Hepatocyte (in vitro differentiated cells): Measurements from ENCODE around the gene ADAM15. TPM values are rescaled to one million over a fixed set of nuclear protein-coding genes. Genes with fewer than 3 reads are reported as not detected.
A peak's percentile ranks its signal among the peaks of the same experiment; 100 is the strongest.

Source experiments
- DNase-seq: peaks from one replicate; pipeline ENCODE4 v3.0.0-alpha.2; 2016; ENCODE audit warnings: low spot score
- H2AFZ ChIP-seq: fragments of 200-600 bp; sonication (generic); 2 replicates; pipeline ENCODE4 v1.6.0; 2016; ENCODE audit warnings: antibody characterized with exemption, mild to moderate bottlenecking
- H3K27ac ChIP-seq: fragments of 200-600 bp; sonication (generic); 2 replicates; pipeline ENCODE4 v1.5.1; 2016; ENCODE audit warnings: mild to moderate bottlenecking
- H3K27me3 ChIP-seq: fragments of 200-600 bp; sonication (generic); 2 replicates; pipeline ENCODE4 v1.6.1; 2016
- H3K36me3 ChIP-seq: fragments of 200-600 bp; sonication (generic); replicated peaks from 2 replicates; pipeline ENCODE4 v1.5.1; 2016; ENCODE audit warnings: low read depth; ENCODE audit not compliant: insufficient read depth
- H3K4me1 ChIP-seq: fragments of 200-600 bp; sonication (generic); 2 replicates; pipeline ENCODE4 v1.5.1; 2016; ENCODE audit warnings: mild to moderate bottlenecking, moderate library complexity; ENCODE audit not compliant: insufficient read depth
- H3K4me2 ChIP-seq: fragments of 200-600 bp; sonication (generic); 2 replicates; pipeline ENCODE4 v1.6.0; 2016
- H3K4me3 ChIP-seq: fragments of 200-600 bp; sonication (generic); 2 replicates; pipeline ENCODE4 v1.5.1; 2016; ENCODE audit warnings: mild to moderate bottlenecking
- H3K79me2 ChIP-seq: fragments of 200-600 bp; sonication (generic); 2 replicates; pipeline ENCODE4 v1.6.0; 2017; ENCODE audit warnings: mild to moderate bottlenecking
- H3K9me2 ChIP-seq: fragments of 200-600 bp; sonication (generic); replicated peaks from 2 replicates; pipeline ENCODE4 v1.6.0; 2017; ENCODE audit warnings: mild to moderate bottlenecking; ENCODE audit not compliant: insufficient read depth
- H3K9me3 ChIP-seq: fragments of 200-600 bp; sonication (generic); 2 replicates; pipeline ENCODE4 v1.5.1; 2016; ENCODE audit warnings: low read depth, mild to moderate bottlenecking
- H4K20me1 ChIP-seq: fragments of 200-600 bp; sonication (generic); 2 replicates; pipeline ENCODE4 v1.6.0; 2016; ENCODE audit warnings: mild to moderate bottlenecking; ENCODE audit not compliant: insufficient read depth, poor library complexity, severe bottlenecking
- EZH2 ChIP-seq: fragments of 200-600 bp; sonication (generic); IDR thresholded peaks from 2 replicates; pipeline ENCODE4 v1.6.1; 2016; ENCODE audit warnings: antibody characterized with exemption, mild to moderate bottlenecking, borderline replicate concordance
- EZH2phosphoT487 ChIP-seq: fragments of 200-600 bp; sonication (generic); IDR thresholded peaks from one replicate; pipeline ENCODE4 v1.6.1; 2018; ENCODE audit warnings: antibody characterized with exemption, mild to moderate bottlenecking, low read depth, moderate library complexity; ENCODE audit not compliant: unreplicated experiment, severe bottlenecking
- WGBS: methylation state at CpG from one replicate; pipeline ENCODE4 v1.1.6; 2016; ENCODE audit warnings: low lambda C conversion rate; ENCODE audit errors: missing lambda C conversion rate; 5-methylcytosine and 5-hydroxymethylcytosine counted together
- polyA plus RNA-seq: library from polyadenylated mRNA; unstranded; fragments of >200 nt; fragmentation: Nextera tagmentation; extraction: Ambion mirVana; gene quantifications from 2 replicates; pipeline ENCODE4 v1.2.1, GENCODE V29; 2016
- total RNA-seq: library from RNA; depleted of rRNA; stranded (reverse); fragments of >200 nt; gene quantifications from 2 replicates; pipeline ENCODE4 v1.2.3, GENCODE V29; 2014
- TF ChIP-seq, protein P1 (sequence below): fragments of 200-600 bp; sonication (generic); IDR thresholded peaks from 2 replicates; pipeline ENCODE4 v1.5.1; 2016; ENCODE audit warnings: antibody characterized with exemption, mild to moderate bottlenecking; ENCODE audit not compliant: poor library complexity

The ADAM15 gene
- total and polyA plus RNA-seq, 2 experiments from 2014 or later = 55.7 to 108 TPM

DNA sequence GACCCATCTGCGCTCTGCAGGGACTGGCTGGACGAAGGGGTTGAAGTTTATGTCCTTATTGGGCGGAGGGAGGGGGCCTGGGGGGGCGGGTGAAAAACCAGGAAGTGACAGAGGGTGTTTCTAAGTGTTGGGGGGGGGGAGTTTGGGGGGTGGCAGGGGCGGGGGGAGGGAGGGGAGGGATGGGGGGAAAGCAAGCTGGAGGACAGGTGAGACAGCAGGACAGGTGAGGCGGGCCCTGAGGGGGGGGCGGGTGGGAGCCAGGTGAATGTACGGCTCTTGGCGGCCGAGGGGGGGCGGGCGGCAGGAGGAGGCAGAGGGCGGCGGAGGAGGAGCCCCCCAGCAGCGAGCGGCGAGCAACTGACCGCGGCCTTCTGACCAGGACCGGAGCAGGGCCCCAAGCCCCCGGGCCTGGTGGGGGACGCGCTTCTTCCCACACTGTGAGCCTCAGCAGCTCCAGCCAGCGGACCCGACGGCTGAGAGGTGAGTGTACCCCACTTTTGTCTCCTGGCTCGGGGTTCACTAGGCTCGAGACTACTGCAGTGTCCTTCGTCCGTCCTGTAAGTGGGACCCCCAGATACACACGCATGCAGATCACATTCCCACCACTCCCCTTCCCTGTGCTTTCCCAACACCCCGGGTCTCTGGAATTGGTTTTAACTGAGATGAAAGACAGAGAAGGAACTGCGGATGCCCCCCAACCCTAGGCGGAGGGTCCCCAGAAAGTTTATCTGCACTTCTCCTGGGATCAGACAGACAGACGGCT is 48.5 kb upstream of the ADAM15 start, which contains the start of gene ZBTB7B:
TSS of gene ZBTB7B (plus strand) at position 339 of the 763 bp plus-strand sequence. CDS start 11,859 bp downstream, outside the sequence.
- peak within 1 kb of the TSS; percentile 95 for H3K4me2 ChIP-seq
- H2AFZ ChIP-seq = peak within 1 kb of the TSS; percentile 51
- H3K4me1 ChIP-seq = peaks cover 17% of the 10 kb centered on the region
- H3K9me2 ChIP-seq = no peaks in the 10 kb centered on the region
- no peaks in the 10 kb centered on the region for H3K27me3 ChIP-seq
- peaks cover 10% of the 10 kb centered on the region for H4K20me1 ChIP-seq
- H3K27ac ChIP-seq = peak within 1 kb of the TSS; percentile 98
- H3K36me3 ChIP-seq = no peaks in the 10 kb centered on the region
- TF ChIP-seq EZH2 = no peak
- WGBS = 2% methylated on average over 13 of the region's 35 CpGs
- DNase-seq = peak; percentile 77
- H3K79me2 ChIP-seq = peaks cover 53% of the 10 kb centered on the region
- peak within 1 kb of the TSS; percentile 94 for H3K4me3 ChIP-seq
- H3K9me3 ChIP-seq = no peaks in the 10 kb centered on the region

- Histone ChIP-seq H3K27me3 (no peaks in the 10 kb centered on the region), H3K9me2 (no peaks in the 10 kb centered on the region), H3K4me1 (peaks cover 22% of the 10 kb centered on the region), H3K4me3 (peak overlapping the region; percentile 94), H3K79me2 (peaks cover 59% of the 10 kb centered on the region), H3K36me3 (no peaks in the 10 kb centered on the region), H3K27ac (peak overlapping the region; percentile 92), H3K9me3 (no peaks in the 10 kb centered on the region), H4K20me1 (peaks cover 10% of the 10 kb centered on the region), H3K4me2 (peak overlapping the region; percentile 95), H2AFZ (peak overlapping the region; percentile 41)
- TF ChIP-seq, protein P1, sequence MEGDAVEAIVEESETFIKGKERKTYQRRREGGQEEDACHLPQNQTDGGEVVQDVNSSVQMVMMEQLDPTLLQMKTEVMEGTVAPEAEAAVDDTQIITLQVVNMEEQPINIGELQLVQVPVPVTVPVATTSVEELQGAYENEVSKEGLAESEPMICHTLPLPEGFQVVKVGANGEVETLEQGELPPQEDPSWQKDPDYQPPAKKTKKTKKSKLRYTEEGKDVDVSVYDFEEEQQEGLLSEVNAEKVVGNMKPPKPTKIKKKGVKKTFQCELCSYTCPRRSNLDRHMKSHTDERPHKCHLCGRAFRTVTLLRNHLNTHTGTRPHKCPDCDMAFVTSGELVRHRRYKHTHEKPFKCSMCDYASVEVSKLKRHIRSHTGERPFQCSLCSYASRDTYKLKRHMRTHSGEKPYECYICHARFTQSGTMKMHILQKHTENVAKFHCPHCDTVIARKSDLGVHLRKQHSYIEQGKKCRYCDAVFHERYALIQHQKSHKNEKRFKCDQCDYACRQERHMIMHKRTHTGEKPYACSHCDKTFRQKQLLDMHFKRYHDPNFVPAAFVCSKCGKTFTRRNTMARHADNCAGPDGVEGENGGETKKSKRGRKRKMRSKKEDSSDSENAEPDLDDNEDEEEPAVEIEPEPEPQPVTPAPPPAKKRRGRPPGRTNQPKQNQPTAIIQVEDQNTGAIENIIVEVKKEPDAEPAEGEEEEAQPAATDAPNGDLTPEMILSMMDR = no peak
- TF ChIP-seq EZH2 (no peak), EZH2phosphoT487 (no peak)
- WGBS = 2% methylated on average over 26 of the region's 37 CpGs
- peak; percentile 63 for DNase-seq
Measured at GRCh38 chr1:155003227-155003765, 47.8 kb upstream of the ADAM15 start.

DNA sequence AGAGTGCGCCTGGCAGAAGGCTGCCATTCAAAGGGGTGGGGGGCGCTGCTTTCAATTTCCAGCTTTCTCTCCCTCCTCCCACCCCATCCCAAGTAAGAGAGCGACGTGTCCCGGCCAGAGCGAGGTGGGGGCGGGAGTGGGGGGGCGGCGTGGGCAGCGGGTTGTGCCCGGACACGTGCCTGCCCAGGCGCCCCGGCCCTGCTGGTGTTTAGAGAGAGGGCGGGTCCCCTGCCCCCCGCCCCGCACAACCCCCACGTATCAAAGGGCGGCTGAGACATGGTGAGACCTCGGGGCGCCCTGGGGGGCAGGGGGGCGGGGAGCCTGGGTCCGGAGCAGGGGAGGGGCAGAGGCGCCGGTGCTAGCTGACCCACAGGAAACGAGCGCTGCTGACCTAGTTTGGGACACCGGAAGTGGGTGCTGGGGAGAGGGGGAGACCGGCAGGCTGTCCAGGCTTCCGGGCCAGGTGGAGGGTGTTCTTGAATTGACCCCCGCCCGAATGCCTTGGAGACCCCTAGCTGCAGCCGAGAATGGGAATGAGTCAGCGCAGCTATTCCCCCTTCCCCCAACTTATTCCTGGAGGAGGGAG is 47.3 kb upstream of the ADAM15 start:
- H3K9me3 ChIP-seq = no peaks in the 10 kb centered on the region
- WGBS = 3% methylated on average over 8 of the region's 34 CpGs
- peak overlapping the region; percentile 41 for H2AFZ ChIP-seq
- peak overlapping the region; percentile 94 for H3K4me3 ChIP-seq
- no peaks in the 10 kb centered on the region for H3K36me3 ChIP-seq
- DNase-seq = peak; percentile 63
- H3K9me2 ChIP-seq = no peaks in the 10 kb centered on the region
- peak overlapping the region; percentile 95 for H3K4me2 ChIP-seq
- peaks cover 24% of the 10 kb centered on the region for H3K4me1 ChIP-seq
- peaks cover 63% of the 10 kb centered on the region for H3K79me2 ChIP-seq
- peaks cover 10% of the 10 kb centered on the region for H4K20me1 ChIP-seq
- H3K27me3 ChIP-seq = no peaks in the 10 kb centered on the region
- TF ChIP-seq EZH2 (no peak), EZH2phosphoT487 (no peak)
- TF ChIP-seq, protein P1 = no peak
- H3K27ac ChIP-seq = peak overlapping the region; percentile 92
